HG03103 (cell line): ENCODE results near the gene MTOR.
"Not testable (repeated sequence)": the region's sequence is repeated elsewhere in the genome, so short reads cannot be mapped to it uniquely, and the experiment has no call there.

ENCODE experiments used
- ATAC-seq: cut with Tn5 transposase; IDR thresholded peaks from one replicate; pipeline ENCODE4 v1.9.1; 2021; ENCODE audit warnings: low read depth; ENCODE audit not compliant: unreplicated experiment

MTOR gene

DNA sequence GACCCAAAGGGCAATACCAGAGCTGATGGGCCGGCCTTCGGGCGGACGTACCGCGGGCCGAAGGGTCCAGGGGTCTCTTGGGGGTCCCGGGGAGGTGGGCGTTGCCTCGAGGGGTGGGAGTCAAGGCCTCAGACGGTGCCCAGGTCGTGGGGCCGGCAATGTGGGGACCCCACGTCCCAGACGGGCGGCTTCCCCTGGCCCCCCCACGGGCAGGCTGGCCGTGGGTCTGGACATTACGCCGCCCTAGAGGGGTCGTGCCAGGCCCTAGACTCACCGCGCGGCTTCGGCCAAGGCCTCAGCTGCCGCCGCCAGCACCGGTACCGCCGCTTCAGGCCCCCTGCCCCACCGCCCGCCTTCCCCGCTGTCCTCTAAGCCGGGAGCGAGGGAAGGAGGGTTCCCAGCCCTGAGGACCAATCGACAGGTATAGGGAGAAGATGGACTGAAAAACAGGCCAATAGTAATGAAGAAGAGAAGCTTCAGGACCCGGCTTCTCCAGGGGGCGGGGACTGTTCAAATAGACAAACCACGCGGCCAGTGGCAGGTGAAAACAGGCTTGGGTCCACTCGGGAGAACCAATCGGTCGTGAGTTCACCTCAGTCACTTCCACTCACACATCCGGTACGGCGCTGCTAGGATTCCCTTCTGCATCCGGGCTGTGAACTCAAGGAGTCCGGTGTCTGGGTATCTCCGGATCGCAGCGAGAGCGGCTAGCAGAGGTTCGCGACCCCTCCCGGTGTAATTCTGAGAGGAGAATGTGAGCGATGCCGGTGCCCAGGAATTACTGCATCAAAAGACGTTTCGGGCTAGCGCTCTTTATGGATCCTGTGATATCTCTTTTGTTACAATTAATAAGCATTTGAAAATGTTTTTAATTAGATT lies at the start of gene MTOR:
MTOR (minus strand) TSS at position 381 of the 879 bp plus-strand sequence. CDS start 3,142 bp downstream, outside the sequence.
- peak; percentile 94 for ATAC-seq

GRCh38 chr1:11309385-11309784 lies 47.0 kb upstream of the MTOR start:
- no peak for ATAC-seq

DNA sequence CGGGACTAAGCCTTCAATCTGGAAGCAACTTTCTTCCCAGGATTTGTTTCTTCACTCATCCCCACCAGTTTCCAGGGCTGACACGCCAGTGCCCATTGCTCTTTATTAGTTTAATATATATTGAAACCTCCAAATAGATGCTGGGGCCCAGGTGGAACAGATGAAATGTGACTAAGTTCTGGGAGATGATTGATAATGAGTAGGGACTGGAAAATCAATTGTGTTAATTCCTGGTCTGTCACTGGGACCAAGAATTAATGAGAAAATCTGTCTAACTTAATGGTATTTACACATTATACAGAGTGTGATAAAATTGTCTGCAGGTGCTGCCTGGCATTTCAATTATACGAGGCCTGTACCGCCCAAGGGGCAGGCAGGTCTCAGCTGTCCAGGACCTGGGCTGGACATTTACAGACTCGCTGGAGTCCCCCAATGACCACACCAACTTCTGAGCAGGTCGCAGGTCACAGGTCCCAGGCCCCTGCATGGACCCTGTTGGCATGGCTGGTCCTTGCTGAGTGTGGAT lies 46.4 kb upstream of the MTOR start:
- ATAC-seq, result no peak

GRCh38 chr1:11307852-11308251 lies 45.5 kb upstream of the MTOR start:
- no peak for ATAC-seq

GRCh38 chr1:11305516-11305915 lies 43.2 kb upstream of the MTOR start:
- ATAC-seq, result not testable (repeated sequence)

GRCh38 chr1:11302366-11302765 lies 40.0 kb upstream of the MTOR start:
- ATAC-seq, result no peak

GRCh38 chr1:11301601-11302000 lies 39.2 kb upstream of the MTOR start:
- no peak for ATAC-seq

GRCh38 chr1:11299225-11299574 lies 36.8 kb upstream of the MTOR start:
- ATAC-seq, result no peak

- no peak for ATAC-seq
Measured at GRCh38 chr1:11298390-11299224, 36.3 kb upstream of the MTOR start.

- ATAC-seq, result not testable (repeated sequence)
Measured at GRCh38 chr1:11297774-11298173, 35.4 kb upstream of the MTOR start.

- ATAC-seq, result no peak
Measured at GRCh38 chr1:11295905-11296304, 33.6 kb upstream of the MTOR start.

DNA sequence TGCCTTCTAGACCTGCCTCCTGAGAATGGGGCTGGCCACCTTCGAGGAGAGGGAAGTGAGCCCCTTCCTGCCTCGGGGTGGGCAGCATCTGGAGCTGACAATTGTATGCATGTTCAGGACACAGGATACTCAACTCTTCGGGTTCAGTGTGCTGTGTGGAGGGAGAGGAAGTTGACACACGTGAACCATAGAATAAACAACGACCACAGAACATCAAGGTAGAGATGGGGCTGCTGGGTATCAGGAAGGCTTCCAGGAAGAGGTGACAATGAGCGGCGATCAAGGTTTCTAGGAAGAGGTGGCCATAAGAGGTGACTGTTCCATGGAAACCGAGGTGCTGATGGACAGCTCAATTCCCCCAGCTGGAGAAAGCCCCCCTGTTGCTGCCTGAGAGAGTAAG lies 32.6 kb upstream of the MTOR start:
- ATAC-seq, result no peak

DNA sequence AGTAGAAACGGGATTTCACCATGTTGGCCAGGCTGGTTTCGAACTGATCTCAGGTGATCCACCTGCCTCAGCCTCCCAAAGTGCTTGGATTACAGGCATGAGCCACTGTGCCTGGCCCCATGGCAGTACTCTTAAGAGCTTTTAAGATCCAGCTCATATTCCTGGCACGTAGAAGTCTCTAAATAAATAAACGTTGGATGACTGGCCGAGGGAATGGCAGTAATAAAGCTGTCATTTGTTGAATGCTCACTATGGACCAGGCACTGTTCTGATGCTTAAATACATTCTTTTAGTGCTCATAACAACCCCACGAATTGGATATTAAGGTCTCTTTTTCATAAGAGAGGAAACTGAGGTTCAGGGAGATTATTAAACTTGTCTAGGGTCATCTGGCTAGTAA lies 31.5 kb upstream of the MTOR start:
- no peak for ATAC-seq

GRCh38 chr1:11291049-11291448 lies 28.7 kb upstream of the MTOR start:
- ATAC-seq, result no peak

DNA sequence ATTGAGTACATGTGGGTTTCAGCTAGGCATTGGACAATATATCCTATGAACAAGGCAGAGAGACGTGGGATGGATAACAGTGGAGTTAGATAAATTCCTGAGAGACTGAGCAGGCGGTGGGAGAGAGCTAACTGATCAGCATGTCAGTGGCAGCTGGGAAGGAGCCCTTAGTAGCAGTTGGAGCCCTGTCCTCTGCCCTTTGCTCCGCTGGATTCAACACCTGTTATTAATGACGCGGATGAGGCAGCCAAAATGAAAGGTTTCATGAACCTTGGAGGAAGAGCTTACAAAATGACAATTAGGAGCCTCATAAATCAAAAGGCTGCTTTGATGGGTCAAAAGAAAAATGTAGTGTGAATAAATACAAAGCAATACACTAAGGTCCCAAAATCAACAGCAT lies 26.7 kb upstream of the MTOR start:
- ATAC-seq, result no peak

DNA sequence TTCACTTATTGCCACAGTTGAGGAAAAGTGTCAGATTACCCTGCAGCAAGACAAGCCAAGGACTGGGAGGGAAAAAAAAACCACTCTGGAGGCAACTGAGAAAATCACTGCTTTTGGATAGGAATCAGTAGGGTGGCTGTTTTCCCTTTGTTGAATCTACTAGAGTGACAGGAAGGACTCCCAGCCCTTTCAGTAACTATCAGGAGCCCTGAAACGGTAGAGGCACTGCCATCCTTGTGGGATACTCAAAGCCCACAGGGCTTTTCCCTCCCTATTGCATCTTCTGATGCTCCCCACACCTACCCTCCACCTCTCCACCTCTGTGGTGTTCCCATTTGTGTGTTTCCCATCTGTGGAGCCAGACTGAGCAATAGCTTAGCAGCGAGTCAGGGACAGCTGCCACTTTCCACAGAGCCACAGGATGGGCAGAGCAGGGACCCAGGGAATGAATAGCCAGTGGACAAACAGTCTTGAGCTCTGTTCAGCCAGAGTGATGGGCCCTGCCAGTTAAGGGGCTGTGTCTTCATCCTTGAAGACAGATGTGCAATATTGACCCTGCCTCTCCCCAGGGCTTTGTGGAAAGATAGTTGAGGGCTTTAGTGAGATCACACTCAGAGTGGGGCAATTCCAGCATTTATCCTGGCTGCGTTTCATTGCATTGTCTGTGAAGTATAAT lies 24.5 kb upstream of the MTOR start:
- no peak for ATAC-seq

DNA sequence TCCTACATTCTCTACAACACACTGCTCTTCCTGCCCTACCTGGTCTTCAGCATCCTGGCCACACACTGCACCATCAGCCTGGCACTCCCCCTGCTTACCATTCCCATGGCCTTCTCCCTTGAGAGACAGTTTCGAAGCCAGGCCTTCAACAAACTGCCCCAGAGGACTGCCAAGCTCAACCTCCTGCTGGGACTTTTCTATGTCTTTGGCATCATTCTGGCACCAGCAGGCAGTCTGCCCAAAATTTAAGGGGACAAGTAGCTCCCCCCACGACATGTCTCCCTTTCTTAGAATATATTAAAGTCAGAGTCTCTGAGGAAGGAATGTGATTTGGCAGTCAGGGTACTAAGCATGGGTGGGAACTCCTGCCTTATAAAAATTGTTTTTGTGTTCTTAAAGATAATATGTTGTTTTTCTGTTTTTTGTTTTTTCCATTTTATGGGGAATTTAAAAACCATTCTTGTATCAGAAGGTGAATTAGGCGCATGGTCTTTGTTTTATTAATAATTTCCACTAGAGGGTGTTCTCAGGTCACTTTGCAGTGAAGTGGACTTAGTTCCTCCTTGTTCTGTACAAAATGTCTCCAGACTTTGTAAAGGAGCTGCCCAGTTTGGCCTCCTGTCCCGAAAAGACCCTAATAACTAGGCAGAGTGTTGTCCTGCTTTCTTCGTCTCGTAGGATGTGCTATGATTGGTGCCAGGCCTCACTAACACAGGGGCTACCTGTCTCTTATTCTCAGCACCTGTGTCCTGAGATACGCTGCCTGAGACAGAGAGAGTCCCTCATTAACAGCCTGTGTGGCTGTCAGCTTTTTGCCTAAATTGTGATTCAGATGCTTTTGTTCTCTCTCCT lies 23.8 kb upstream of the MTOR start:
- ATAC-seq, result no peak

DNA sequence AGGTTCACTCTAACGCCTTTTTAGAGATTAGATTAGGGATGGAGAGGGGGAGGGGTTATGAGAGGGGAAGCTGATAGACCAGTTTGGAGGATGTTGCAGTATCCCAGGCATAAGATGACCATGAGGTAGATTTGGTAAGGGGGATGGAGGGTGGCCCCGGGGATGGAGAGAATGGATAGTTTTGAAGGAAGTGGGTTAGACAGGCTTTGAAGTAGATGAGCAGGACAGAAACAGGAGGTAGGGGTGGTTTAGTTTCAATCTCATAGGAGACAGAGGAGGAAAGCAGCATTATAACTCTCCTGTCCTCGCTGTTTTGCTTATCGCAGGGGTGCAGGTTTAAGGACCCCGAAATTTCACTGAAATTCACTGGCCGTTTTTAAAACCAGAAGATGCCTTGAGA lies 22.4 kb upstream of the MTOR start:
- no peak for ATAC-seq

DNA sequence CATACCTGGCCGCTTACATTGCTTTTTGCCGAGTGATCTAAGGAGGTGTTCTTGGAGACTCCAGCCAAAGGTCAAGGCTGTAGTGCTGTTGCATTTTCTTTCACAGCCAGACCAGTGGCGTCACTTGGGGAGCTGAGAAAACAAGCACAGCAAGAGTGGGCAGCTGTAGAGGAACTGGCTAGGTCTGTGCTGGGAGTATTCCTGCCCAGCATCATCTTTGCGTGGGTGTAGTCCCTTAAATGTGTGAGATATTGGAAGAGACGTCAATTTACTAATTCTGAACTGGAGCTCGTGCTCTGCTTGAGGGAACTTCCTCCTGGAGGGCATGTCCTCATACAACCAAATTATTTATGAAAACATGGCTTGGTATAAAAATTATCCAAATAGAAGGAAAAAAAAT lies 20.8 kb upstream of the MTOR start:
- no peak for ATAC-seq
